Natural killer cell treated with Interleukin-12 subunit alpha and Interleukin-12 subunit beta and Interleukin-15 and Interleukin-18, amount 100 ng/mL, for 72 hours (primary cell): ENCODE results near the gene NOC4L. TPM values are rescaled to one million over a fixed set of nuclear protein-coding genes. Genes with fewer than 3 reads are reported as not detected.
"Not testable (repeated sequence)": the region's sequence is repeated elsewhere in the genome, so short reads cannot be mapped to it uniquely, and the experiment has no call there.

Experiments used
- ATAC-seq, 2 donors: fragments of 150-1000 bp; cut with Tn5 transposase in 1 of 2; sonication (Bioruptor Pico), chemical (Tn5 transposase) in 1 of 2; 2 replicates each; pipeline ENCODE4 v1.10.0; 2021
- DNase-seq: peaks from one replicate; pipeline ENCODE4 v3.0.0; 2022; ENCODE audit warnings: low spot score
- H3K27ac Mint-ChIP-seq, 2 donors: 1 replicate in 1 of 2; 2 replicates in 1 of 2; pipeline ENCODE4 v1.8.0; 2022; ENCODE audit warnings: mixed read lengths in 2 of 2, mild to moderate bottlenecking in 1 of 2, moderate library complexity in 1 of 2
- H3K27me3 Mint-ChIP-seq, 2 donors: 1 replicate in 1 of 2; 2 replicates in 1 of 2; pipeline ENCODE4 v1.8.0; 2022; ENCODE audit warnings: mixed read lengths in 2 of 2
- H3K36me3 Mint-ChIP-seq: one replicate; pipeline ENCODE4 v1.8.0; 2022; ENCODE audit warnings: mixed read lengths
- H3K4me1 Mint-ChIP-seq, 2 donors: 1 replicate in 1 of 2; 2 replicates in 1 of 2; pipeline ENCODE4 v1.8.0; 2022; ENCODE audit warnings: low read depth in 2 of 2, mixed read lengths in 2 of 2, mild to moderate bottlenecking in 1 of 2
- H3K4me3 Mint-ChIP-seq: one replicate; pipeline ENCODE4 v1.8.0; 2022; ENCODE audit warnings: mixed read lengths
- H3K9me3 Mint-ChIP-seq: 2 replicates; pipeline ENCODE4 v1.8.0; 2022; ENCODE audit warnings: mixed read lengths
- total RNA-seq, 2 donors: library from RNA; stranded (reverse); gene quantifications; one replicate each; pipeline ENCODE4 v1.2.3, GENCODE V29; 2022

NOC4L gene
- total RNA-seq, 2 donors from 2014 or later, result 28.0 to 48.2 TPM

GRCh38 chr12:132131229-132131628, 13.0 kb upstream of the NOC4L start:
- Mint-ChIP-seq H3K4me3 (no peak overlapping the region), H3K4me1 (peaks cover 0 to 15% of the 10 kb centered on the region in 2 donors), H3K36me3 (peaks cover 14% of the 10 kb centered on the region), H3K27ac (peak overlapping the region in 1 of 2 donors; percentile 0), H3K27me3 (no peaks in the 10 kb centered on the region), H3K9me3 (no peaks in the 10 kb centered on the region)
- ATAC-seq (no peak), DNase-seq (no peak)

GRCh38 chr12:132131952-132132351, 12.3 kb upstream of the NOC4L start:
- ATAC-seq (no peak), DNase-seq (no peak)
- H3K27ac Mint-ChIP-seq, result no peak overlapping the region
- H3K36me3 Mint-ChIP-seq, result peaks cover 10% of the 10 kb centered on the region
- no peak overlapping the region for H3K4me3 Mint-ChIP-seq
- H3K27me3 Mint-ChIP-seq, result no peaks in the 10 kb centered on the region
- H3K4me1 Mint-ChIP-seq, result peaks cover 0 to 15% of the 10 kb centered on the region in 2 donors
- H3K9me3 Mint-ChIP-seq, result no peaks in the 10 kb centered on the region

- peaks cover 0 to 15% of the 10 kb centered on the region in 2 donors for H3K4me1 Mint-ChIP-seq
- H3K36me3 Mint-ChIP-seq, result peaks cover 4% of the 10 kb centered on the region
- ATAC-seq (no peak), DNase-seq (no peak)
- no peaks in the 10 kb centered on the region for H3K27me3 Mint-ChIP-seq
- no peaks in the 10 kb centered on the region for H3K9me3 Mint-ChIP-seq
- H3K27ac Mint-ChIP-seq, result no peak overlapping the region
- no peak overlapping the region for H3K4me3 Mint-ChIP-seq
These were observed 11.4 kb upstream of the NOC4L start for GRCh38 chr12:132132609-132133430.

- H3K4me3 Mint-ChIP-seq, result no peak overlapping the region
- no peaks in the 10 kb centered on the region for H3K9me3 Mint-ChIP-seq
These were observed 10.2 kb upstream of the NOC4L start for GRCh38 chr12:132133952-132134652.

GRCh38 chr12:132134653-132135183, 9.5 kb upstream of the NOC4L start:
- H3K4me1 Mint-ChIP-seq, H3K36me3 Mint-ChIP-seq, DNase-seq, H3K9me3 Mint-ChIP-seq, H3K27me3 Mint-ChIP-seq, ATAC-seq, H3K27ac Mint-ChIP-seq, H3K4me3 Mint-ChIP-seq: not testable (repeated sequence)

More at GRCh38 chr12:132133952-132134652, 10.2 kb upstream of the NOC4L start:
- no peaks in the 10 kb centered on the region for H3K27me3 Mint-ChIP-seq
- H3K36me3 Mint-ChIP-seq, result no peaks in the 10 kb centered on the region
- DNase-seq (no peak), ATAC-seq (peak in 1 of 2 donors; percentile 24)
- H3K4me1 Mint-ChIP-seq, result peaks cover 0 to 4% of the 10 kb centered on the region in 2 donors
- no peak overlapping the region for H3K27ac Mint-ChIP-seq

GRCh38 chr12:132136226-132136625, 8.0 kb upstream of the NOC4L start:
- H3K27ac Mint-ChIP-seq, H3K9me3 Mint-ChIP-seq, H3K4me1 Mint-ChIP-seq, H3K4me3 Mint-ChIP-seq, DNase-seq, H3K27me3 Mint-ChIP-seq, H3K36me3 Mint-ChIP-seq, ATAC-seq: not testable (repeated sequence)

- Mint-ChIP-seq H3K4me3 (no peak overlapping the region), H3K27me3 (no peaks in the 10 kb centered on the region), H3K27ac (no peak overlapping the region), H3K4me1 (no peaks in the 10 kb centered on the region), H3K9me3 (no peaks in the 10 kb centered on the region), H3K36me3 (no peaks in the 10 kb centered on the region)
- no peak for ATAC-seq
- DNase-seq, result no peak
These were observed 6.7 kb upstream of the NOC4L start for GRCh38 chr12:132137483-132138125.

- Mint-ChIP-seq H3K9me3 (no peaks in the 10 kb centered on the region), H3K4me1 (peaks cover 5 to 6% of the 10 kb centered on the region in 2 donors), H3K4me3 (no peak overlapping the region), H3K27me3 (no peaks in the 10 kb centered on the region), H3K27ac (no peak overlapping the region), H3K36me3 (no peaks in the 10 kb centered on the region)
- no peak for ATAC-seq
- no peak for DNase-seq
These were observed 5.1 kb upstream of the NOC4L start for GRCh38 chr12:132138941-132139871.

GRCh38 chr12:132139912-132140311, 4.3 kb upstream of the NOC4L start:
- no peaks in the 10 kb centered on the region for H3K27me3 Mint-ChIP-seq
- H3K36me3 Mint-ChIP-seq, result no peaks in the 10 kb centered on the region
- H3K4me3 Mint-ChIP-seq, result no peak overlapping the region
- peaks cover 8% of the 10 kb centered on the region in 2 donors for H3K4me1 Mint-ChIP-seq
- no peaks in the 10 kb centered on the region for H3K9me3 Mint-ChIP-seq
- H3K27ac Mint-ChIP-seq, result no peak overlapping the region
- no peak for ATAC-seq
- DNase-seq, result no peak

- peaks cover 12 to 14% of the 10 kb centered on the region in 2 donors for H3K4me1 Mint-ChIP-seq
- ATAC-seq (no peak), DNase-seq (no peak)
- H3K27ac Mint-ChIP-seq, result no peak overlapping the region
- no peaks in the 10 kb centered on the region for H3K27me3 Mint-ChIP-seq
- H3K9me3 Mint-ChIP-seq, result no peaks in the 10 kb centered on the region
- no peak overlapping the region for H3K4me3 Mint-ChIP-seq
- H3K36me3 Mint-ChIP-seq, result no peaks in the 10 kb centered on the region
These were observed 3.8 kb upstream of the NOC4L start for GRCh38 chr12:132140501-132140900.

- Mint-ChIP-seq H3K27ac (no peak overlapping the region), H3K27me3 (no peaks in the 10 kb centered on the region), H3K4me1 (peaks cover 17 to 19% of the 10 kb centered on the region in 2 donors), H3K36me3 (no peaks in the 10 kb centered on the region), H3K9me3 (no peaks in the 10 kb centered on the region), H3K4me3 (no peak overlapping the region)
- no peak for ATAC-seq
- DNase-seq, result no peak
These were observed 3.1 kb upstream of the NOC4L start for GRCh38 chr12:132140918-132141841.

- no peaks in the 10 kb centered on the region for H3K27me3 Mint-ChIP-seq
- H3K4me1 Mint-ChIP-seq, result peaks cover 24% of the 10 kb centered on the region in 2 donors
- DNase-seq (no peak), ATAC-seq (no peak)
- H3K9me3 Mint-ChIP-seq, result no peaks in the 10 kb centered on the region
- peak overlapping the region in 1 of 2 donors; percentile 81 for H3K27ac Mint-ChIP-seq
- H3K4me3 Mint-ChIP-seq, result peak overlapping the region; percentile 93
- H3K36me3 Mint-ChIP-seq, result no peaks in the 10 kb centered on the region
These were observed 2.1 kb upstream of the NOC4L start for GRCh38 chr12:132141976-132142678.
